CD14-positive monocyte (primary cell): ENCODE measurements around the gene PDK2. TPM values are rescaled to one million over a fixed set of nuclear protein-coding genes. Genes with fewer than 3 reads are reported as not detected.

Experiments
- DNase-seq, 3 donors: peaks; one replicate each; pipeline ENCODE4 v3.0.0-alpha.2; 2011 to 2022
- H2AFZ ChIP-seq: 2 replicates; pipeline ENCODE4 v1.6.0; 2012; ENCODE audit warnings: mild to moderate bottlenecking, low read depth, low read length, inconsistent platforms; ENCODE audit not compliant: insufficient read depth, poor library complexity, severe bottlenecking
- H3K27ac ChIP-seq, 2 donors: 1 replicate in 1 of 2; 2 replicates in 1 of 2; pipeline ENCODE4 v1.5.1; 2012 to 2013; ENCODE audit warnings: low read length in 2 of 2, control low read depth in 1 of 2, inconsistent platforms in 1 of 2, low read depth in 1 of 2, mild to moderate bottlenecking in 1 of 2
- H3K27me3 ChIP-seq, 2 donors: one replicate each; pipeline versions ENCODE4 v1.6.0 to v1.6.1; 2011 to 2013; ENCODE audit warnings: low read length in 2 of 2; ENCODE audit not compliant: control insufficient read depth in 2 of 2, insufficient read depth in 2 of 2
- H3K36me3 ChIP-seq, 2 donors: replicated peaks in 1 of 2; 1 replicate in 1 of 2; 2 replicates in 1 of 2; pipeline versions ENCODE4 v1.5.1 to v1.6.1; 2012 to 2013; ENCODE audit warnings: low read length in 2 of 2, control low read depth in 1 of 2, inconsistent platforms in 1 of 2, mild to moderate bottlenecking in 1 of 2; ENCODE audit not compliant: insufficient read depth in 2 of 2, control insufficient read depth in 1 of 2
- H3K4me1 ChIP-seq, 2 donors: 1 replicate in 1 of 2; 2 replicates in 1 of 2; pipeline versions ENCODE4 v1.5.1 to v1.6.1; 2012 to 2013; ENCODE audit warnings: low read length in 2 of 2, control low read depth in 1 of 2, inconsistent platforms in 1 of 2, mild to moderate bottlenecking in 1 of 2, moderate library complexity in 1 of 2; ENCODE audit not compliant: insufficient read depth in 2 of 2, control insufficient read depth in 1 of 2
- H3K4me2 ChIP-seq: replicated peaks from 2 replicates; pipeline ENCODE3; 2012; ENCODE audit warnings: low read length, moderate library complexity, mild to moderate bottlenecking; ENCODE audit not compliant: poor library complexity, severe bottlenecking; ENCODE audit errors: extremely low read depth
- H3K4me3 ChIP-seq, 3 experiments: fragments of 200-600 bp in 1 of 3; sonication (generic) in 1 of 3; replicated peaks in 1 of 3; 1 replicate in 2 of 3; 2 replicates in 1 of 3; pipeline ENCODE4 v1.5.1; 2011 to 2013; ENCODE audit warnings: low read length in 3 of 3, mild to moderate bottlenecking in 3 of 3, control low read depth in 2 of 3, low read depth in 2 of 3, inconsistent platforms in 1 of 3, moderate library complexity in 1 of 3
- H3K79me2 ChIP-seq: 2 replicates; pipeline ENCODE4 v1.6.0; 2012; ENCODE audit warnings: mild to moderate bottlenecking, control low read depth, inconsistent platforms, low read length, moderate library complexity; ENCODE audit not compliant: insufficient read depth
- H3K9ac ChIP-seq: 2 replicates; pipeline ENCODE4 v1.6.0; 2017; ENCODE audit warnings: low read length, mild to moderate bottlenecking; ENCODE audit not compliant: insufficient read depth, poor library complexity, severe bottlenecking
- H3K9me3 ChIP-seq, 2 donors: replicated peaks in 1 of 2; 1 replicate in 1 of 2; 2 replicates in 1 of 2; pipeline versions ENCODE4 v1.5.1 to v1.6.1; 2012 to 2013; ENCODE audit warnings: low read length in 2 of 2, control low read depth in 1 of 2; ENCODE audit not compliant: control insufficient read depth in 1 of 2, insufficient read depth in 1 of 2
- H4K20me1 ChIP-seq: 2 replicates; pipeline ENCODE4 v1.6.0; 2012; ENCODE audit warnings: mild to moderate bottlenecking, low read length, control low read depth, moderate library complexity; ENCODE audit not compliant: insufficient read depth
- H3K27ac Mint-ChIP-seq, 7 donors: one replicate each; pipeline ENCODE4 v1.8.0; 2020; ENCODE audit warnings: mild to moderate bottlenecking in 7 of 7, mixed read lengths in 7 of 7, moderate library complexity in 6 of 7, inconsistent platforms in 2 of 7
- H3K27me3 Mint-ChIP-seq, 3 donors: one replicate each; pipeline ENCODE4 v1.8.0; 2021 to 2022; ENCODE audit warnings: low read depth in 3 of 3, mild to moderate bottlenecking in 3 of 3, mixed read lengths in 3 of 3, moderate library complexity in 3 of 3, inconsistent platforms in 1 of 3
- H3K36me3 Mint-ChIP-seq, 2 donors: one replicate each; pipeline ENCODE4 v1.8.0; 2020; ENCODE audit warnings: mixed read lengths in 2 of 2, inconsistent platforms in 1 of 2, mild to moderate bottlenecking in 1 of 2
- H3K4me1 Mint-ChIP-seq: one replicate; pipeline ENCODE4 v1.8.0; 2020; ENCODE audit warnings: mild to moderate bottlenecking, mixed read lengths
- H3K4me3 Mint-ChIP-seq, 2 donors: one replicate each; pipeline ENCODE4 v1.8.0; 2020; ENCODE audit warnings: mild to moderate bottlenecking in 2 of 2, mixed read lengths in 2 of 2, moderate library complexity in 1 of 2
- H3K9me3 Mint-ChIP-seq, 7 donors: one replicate each; pipeline ENCODE4 v1.8.0; 2020 to 2022; ENCODE audit warnings: mixed read lengths in 7 of 7, mild to moderate bottlenecking in 6 of 7, moderate library complexity in 6 of 7, inconsistent platforms in 2 of 7
- CTCF ChIP-seq: fragments of 200-600 bp; IDR thresholded peaks from one replicate; pipeline ENCODE4 v1.8.0; 2022; ENCODE audit warnings: antibody characterized with exemption, mild to moderate bottlenecking
- WGBS: methylation state at CpG from one replicate; pipeline ENCODE4 v1.1.5; 2013; ENCODE audit warnings: missing lambda C conversion rate; ENCODE audit not compliant: insufficient coverage; 5-methylcytosine and 5-hydroxymethylcytosine counted together
- intact Hi-C, 2 donors: fragments of 100-400 bp; cut with micrococcal nuclease; formaldehyde crosslinking; loops; one replicate each; pipeline versions ENCODE4 v1.15.0 to v1.15.1; 2023
- polyA plus RNA-seq, 3 donors: library from polyadenylated mRNA; depleted of rRNA in 1 of 3; unstranded in 2 of 3; stranded (reverse) in 1 of 3; fragments of 300-500 nt in 2 of 3; fragments of >200 nt in 1 of 3; fragmentation: Illumina TruSeq in 2 of 3; gene quantifications; 1 replicate in 2 of 3; 2 replicates in 1 of 3; pipeline ENCODE4 v1.2.3, GENCODE V29; 2012 to 2021

The PDK2 gene
- polyA plus RNA-seq, 3 donors = 15.9 to 43.0 (median 23.4) TPM

- Histone ChIP-seq H3K79me2 (no peaks in the 10 kb centered on the region), H3K36me3 (no peaks in the 10 kb centered on the region), H3K27me3 (peaks cover 8 to 9% of the 10 kb centered on the region in 2 donors), H3K27ac (no peak overlapping the region), H4K20me1 (no peaks in the 10 kb centered on the region), H3K9ac (no peak overlapping the region), H2AFZ (no peak overlapping the region), H3K9me3 (no peaks in the 10 kb centered on the region), H3K4me3 (no peak overlapping the region), H3K4me1 (no peaks in the 10 kb centered on the region), H3K4me2 (no peak overlapping the region)
- intact Hi-C loops = no loop called here
- DNase-seq = no peak
- peaks cover 8% of the 10 kb centered on the region for H3K4me1 Mint-ChIP-seq
- no peak for TF ChIP-seq CTCF
- no peaks in the 10 kb centered on the region for H3K9me3 Mint-ChIP-seq
- no peak overlapping the region for H3K27ac Mint-ChIP-seq
- no peak overlapping the region for H3K4me3 Mint-ChIP-seq
- H3K36me3 Mint-ChIP-seq = no peaks in the 10 kb centered on the region
- 92% methylated on average over 4 of the region's 4 CpGs for WGBS
- peaks cover 17 to 27% (median 21%) of the 10 kb centered on the region in 3 donors for H3K27me3 Mint-ChIP-seq
Observed at GRCh38 chr17:50048988-50049387, 46.2 kb upstream of the PDK2 start.

GRCh38 chr17:50049636-50050035, 45.5 kb upstream of the PDK2 start:
- peaks cover 10 to 15% of the 10 kb centered on the region in 2 donors for H3K27me3 ChIP-seq
- H3K9ac ChIP-seq = no peak overlapping the region
- 93% methylated on average over 3 of the region's 3 CpGs for WGBS
- no peaks in the 10 kb centered on the region for H4K20me1 ChIP-seq
- H3K79me2 ChIP-seq = no peaks in the 10 kb centered on the region
- H3K27me3 Mint-ChIP-seq = peaks cover 24 to 33% (median 27%) of the 10 kb centered on the region in 3 donors
- no peak for TF ChIP-seq CTCF
- no peaks in the 10 kb centered on the region for H3K4me1 ChIP-seq
- H3K4me1 Mint-ChIP-seq = peaks cover 8% of the 10 kb centered on the region
- DNase-seq = no peak
- peaks cover 0 to 5% (median 0%) of the 10 kb centered on the region in 7 donors for H3K9me3 Mint-ChIP-seq
- H3K36me3 ChIP-seq = no peaks in the 10 kb centered on the region
- no peaks in the 10 kb centered on the region for H3K9me3 ChIP-seq
- no peak overlapping the region for H2AFZ ChIP-seq
- H3K4me3 Mint-ChIP-seq = peak overlapping the region in 1 of 2 donors; percentile 3
- H3K27ac ChIP-seq = no peak overlapping the region
- H3K36me3 Mint-ChIP-seq = no peaks in the 10 kb centered on the region
- no peak overlapping the region for H3K4me2 ChIP-seq
- no peak overlapping the region for H3K27ac Mint-ChIP-seq
- intact Hi-C loops = no loop called here
- H3K4me3 ChIP-seq = no peak overlapping the region
